ENCODE measurements around the gene DNASE1.

DNASE1 gene

GRCh38 chr16:3640207-3640606 is 14.3 kb upstream of the DNASE1 start:
- Histone ChIP-seq H4K8ac (ENCODE audit: low read length) (no peak overlapping the region), H2BK5ac (ENCODE audit: low read depth, low read length, poor library complexity, severe bottlenecking) (no peak overlapping the region), H3K27ac (ENCODE audit: low read length, poor library complexity, severe bottlenecking) (no peak overlapping the region), H3K4me1 (ENCODE audit: control insufficient read depth, insufficient read depth, low read depth, low read length) (peaks cover 16% of the 10 kb centered on the region), H3K9ac (ENCODE audit: low read length) (no peak overlapping the region), H3K4me2 (ENCODE audit: low read length, poor library complexity, severe bottlenecking) (no peak overlapping the region), H3K4ac (ENCODE audit: low read depth in 1 of 2, low read length in 2 of 2) (no peak overlapping the region), H3K4me3 (ENCODE audit: insufficient read depth in 1 of 2, low read depth in 1 of 2, low read length in 2 of 2) (no peak overlapping the region), H3K23ac (ENCODE audit: low read length in 2 of 2) (no peak overlapping the region), H3K14ac (ENCODE audit: low read length in 2 of 2) (no peak overlapping the region), H3K27me3 (ENCODE audit: control insufficient read depth in 1 of 2, insufficient read depth in 1 of 2, low read length in 2 of 2) (no peaks in the 10 kb centered on the region), H3K36me3 (ENCODE audit: control insufficient read depth in 1 of 2, insufficient read depth in 2 of 2, low read depth in 1 of 2, low read length in 2 of 2) (peaks cover 10 to 24% of the 10 kb centered on the region in 2 experiments), H2BK12ac (ENCODE audit: low read length in 2 of 2) (no peak overlapping the region), H2BK120ac (ENCODE audit: low read depth, low read length) (no peak overlapping the region), H3K79me1 (replicated peaks; ENCODE audit: low read length, poor library complexity, severe bottlenecking) (peaks cover 30% of the 10 kb centered on the region), H2AK5ac (ENCODE audit: low read length, severe bottlenecking) (no peak overlapping the region), H2BK15ac (ENCODE audit: low read depth, poor library complexity, severe bottlenecking) (no peak overlapping the region), H3K9me3 (ENCODE audit: control insufficient read depth, low read length) (no peaks in the 10 kb centered on the region), H4K91ac (ENCODE audit: low read length) (no peak overlapping the region), H3K18ac (ENCODE audit: low read depth in 1 of 2, low read length in 2 of 2) (no peak overlapping the region), H2AFZ (ENCODE audit: low read depth, low read length) (no peak overlapping the region)
- 55% methylated on average over 3 of the region's 3 CpGs for WGBS
- no peak for DNase-seq

GRCh38 chr16:3640632-3641501 is 13.6 kb upstream of the DNASE1 start:
- peaks cover 30% of the 10 kb centered on the region for H3K79me1 ChIP-seq (replicated peaks; ENCODE audit: low read length, poor library complexity, severe bottlenecking)
- H4K8ac ChIP-seq (ENCODE audit: low read length): no peak overlapping the region
- no peak overlapping the region for H2AFZ ChIP-seq (ENCODE audit: low read depth, low read length)
- H3K18ac ChIP-seq (ENCODE audit: low read depth in 1 of 2, low read length in 2 of 2): no peak overlapping the region
- H2BK120ac ChIP-seq (ENCODE audit: low read depth, low read length): no peak overlapping the region
- H2AK5ac ChIP-seq (ENCODE audit: low read length, severe bottlenecking): no peak overlapping the region
- H3K9me3 ChIP-seq (ENCODE audit: control insufficient read depth, low read length): no peaks in the 10 kb centered on the region
- H3K27me3 ChIP-seq (ENCODE audit: control insufficient read depth in 1 of 2, insufficient read depth in 1 of 2, low read length in 2 of 2): no peaks in the 10 kb centered on the region
- no peak overlapping the region for H3K4me2 ChIP-seq (ENCODE audit: low read length, poor library complexity, severe bottlenecking)
- H3K27ac ChIP-seq (ENCODE audit: low read length, poor library complexity, severe bottlenecking): no peak overlapping the region
- H3K36me3 ChIP-seq (ENCODE audit: control insufficient read depth in 1 of 2, insufficient read depth in 2 of 2, low read depth in 1 of 2, low read length in 2 of 2): peaks cover 10 to 24% of the 10 kb centered on the region in 2 experiments
- H2BK5ac ChIP-seq (ENCODE audit: low read depth, low read length, poor library complexity, severe bottlenecking): no peak overlapping the region
- H3K9ac ChIP-seq (ENCODE audit: low read length): no peak overlapping the region
- H3K4ac ChIP-seq (ENCODE audit: low read depth in 1 of 2, low read length in 2 of 2): no peak overlapping the region
- H2BK15ac ChIP-seq (ENCODE audit: low read depth, poor library complexity, severe bottlenecking): no peak overlapping the region
- H3K4me1 ChIP-seq (ENCODE audit: control insufficient read depth, insufficient read depth, low read depth, low read length): peaks cover 22% of the 10 kb centered on the region
- no peak overlapping the region for H3K4me3 ChIP-seq (ENCODE audit: insufficient read depth in 1 of 2, low read depth in 1 of 2, low read length in 2 of 2)
- no peak overlapping the region for H4K91ac ChIP-seq (ENCODE audit: low read length)
- no peak overlapping the region for H2BK12ac ChIP-seq (ENCODE audit: low read length in 2 of 2)
- DNase-seq: no peak
- WGBS: 97% methylated on average over 17 of the region's 17 CpGs
- H3K23ac ChIP-seq (ENCODE audit: low read length in 2 of 2): peak overlapping the region in 1 of 2 experiments; percentile 15
- no peak overlapping the region for H3K14ac ChIP-seq (ENCODE audit: low read length in 2 of 2)

- no peak for DNase-seq
- H2AFZ ChIP-seq (ENCODE audit: low read depth, low read length): no peak overlapping the region
- no peak overlapping the region for H3K4me2 ChIP-seq (ENCODE audit: low read length, poor library complexity, severe bottlenecking)
- peak overlapping the region in 1 of 2 experiments; percentile 11 for H2BK12ac ChIP-seq (ENCODE audit: low read length in 2 of 2)
- H3K27ac ChIP-seq (ENCODE audit: low read length, poor library complexity, severe bottlenecking): no peak overlapping the region
- no peak overlapping the region for H3K14ac ChIP-seq (ENCODE audit: low read length in 2 of 2)
- H4K91ac ChIP-seq (ENCODE audit: low read length): no peak overlapping the region
- no peak overlapping the region for H2AK5ac ChIP-seq (ENCODE audit: low read length, severe bottlenecking)
- peaks cover 32% of the 10 kb centered on the region for H3K79me1 ChIP-seq (replicated peaks; ENCODE audit: low read length, poor library complexity, severe bottlenecking)
- no peak overlapping the region for H2BK120ac ChIP-seq (ENCODE audit: low read depth, low read length)
- no peak overlapping the region for H4K8ac ChIP-seq (ENCODE audit: low read length)
- no peak overlapping the region for H3K4me3 ChIP-seq (ENCODE audit: insufficient read depth in 1 of 2, low read depth in 1 of 2, low read length in 2 of 2)
- no peak overlapping the region for H2BK5ac ChIP-seq (ENCODE audit: low read depth, low read length, poor library complexity, severe bottlenecking)
- 93% methylated on average over 9 of the region's 9 CpGs for WGBS
- peaks cover 30% of the 10 kb centered on the region for H3K4me1 ChIP-seq (ENCODE audit: control insufficient read depth, insufficient read depth, low read depth, low read length)
- no peak overlapping the region for H3K4ac ChIP-seq (ENCODE audit: low read depth in 1 of 2, low read length in 2 of 2)
- H3K18ac ChIP-seq (ENCODE audit: low read depth in 1 of 2, low read length in 2 of 2): no peak overlapping the region
- H3K9me3 ChIP-seq (ENCODE audit: control insufficient read depth, low read length): no peaks in the 10 kb centered on the region
- no peaks in the 10 kb centered on the region for H3K27me3 ChIP-seq (ENCODE audit: control insufficient read depth in 1 of 2, insufficient read depth in 1 of 2, low read length in 2 of 2)
- H3K23ac ChIP-seq (ENCODE audit: low read length in 2 of 2): no peak overlapping the region
- no peak overlapping the region for H3K9ac ChIP-seq (ENCODE audit: low read length)
- H2BK15ac ChIP-seq (ENCODE audit: low read depth, poor library complexity, severe bottlenecking): no peak overlapping the region
- H3K36me3 ChIP-seq (ENCODE audit: control insufficient read depth in 1 of 2, insufficient read depth in 2 of 2, low read depth in 1 of 2, low read length in 2 of 2): peaks cover 10 to 24% of the 10 kb centered on the region in 2 experiments
Observed at GRCh38 chr16:3641801-3642396, 12.6 kb upstream of the DNASE1 start.

- Histone ChIP-seq H3K27me3 (ENCODE audit: control insufficient read depth in 1 of 2, insufficient read depth in 1 of 2, low read length in 2 of 2) (no peaks in the 10 kb centered on the region), H2BK5ac (ENCODE audit: low read depth, low read length, poor library complexity, severe bottlenecking) (no peak overlapping the region), H2AFZ (ENCODE audit: low read depth, low read length) (no peak overlapping the region), H3K9me3 (ENCODE audit: control insufficient read depth, low read length) (no peaks in the 10 kb centered on the region), H3K9ac (ENCODE audit: low read length) (no peak overlapping the region), H3K23ac (ENCODE audit: low read length in 2 of 2) (no peak overlapping the region), H4K8ac (ENCODE audit: low read length) (no peak overlapping the region), H4K91ac (ENCODE audit: low read length) (no peak overlapping the region), H2BK120ac (ENCODE audit: low read depth, low read length) (peak overlapping the region; percentile 6), H3K36me3 (ENCODE audit: control insufficient read depth in 1 of 2, insufficient read depth in 2 of 2, low read depth in 1 of 2, low read length in 2 of 2) (peaks cover 10 to 24% of the 10 kb centered on the region in 2 experiments), H3K4me1 (ENCODE audit: control insufficient read depth, insufficient read depth, low read depth, low read length) (peaks cover 29% of the 10 kb centered on the region), H2BK12ac (ENCODE audit: low read length in 2 of 2) (no peak overlapping the region), H2AK5ac (ENCODE audit: low read length, severe bottlenecking) (no peak overlapping the region), H3K18ac (ENCODE audit: low read depth in 1 of 2, low read length in 2 of 2) (no peak overlapping the region), H3K4me3 (ENCODE audit: insufficient read depth in 1 of 2, low read depth in 1 of 2, low read length in 2 of 2) (no peak overlapping the region), H2BK15ac (ENCODE audit: low read depth, poor library complexity, severe bottlenecking) (no peak overlapping the region), H3K79me1 (replicated peaks; ENCODE audit: low read length, poor library complexity, severe bottlenecking) (peaks cover 26% of the 10 kb centered on the region), H3K14ac (ENCODE audit: low read length in 2 of 2) (no peak overlapping the region), H3K4me2 (ENCODE audit: low read length, poor library complexity, severe bottlenecking) (no peak overlapping the region), H3K4ac (ENCODE audit: low read depth in 1 of 2, low read length in 2 of 2) (no peak overlapping the region), H3K27ac (ENCODE audit: low read length, poor library complexity, severe bottlenecking) (peak overlapping the region; percentile 5)
- WGBS: 53% methylated on average over 21 of the region's 21 CpGs
- DNase-seq: peak; percentile 73
Observed at GRCh38 chr16:3642397-3643094, 11.9 kb upstream of the DNASE1 start.
